GM12878 (cell line): ENCODE results near the gene SASH3. TPM values are rescaled to one million over a fixed set of nuclear protein-coding genes. Genes with fewer than 3 reads are reported as not detected.

Source experiments
- CBX3 ChIP-seq: fragments of 200-600 bp; sonication (generic); IDR thresholded peaks from 2 replicates; pipeline ENCODE4 v1.6.1; 2016; ENCODE audit warnings: low read depth, borderline replicate concordance
- CHD1 ChIP-seq: IDR thresholded peaks from 2 replicates; pipeline ENCODE4 v1.6.1; 2012; ENCODE audit warnings: low read depth, low read length, improper control_type of control experiment
- CHD2 ChIP-seq: IDR thresholded peaks from 2 replicates; pipeline ENCODE4 v1.6.1; 2011; ENCODE audit warnings: low read depth, low read length, improper control_type of control experiment, borderline replicate concordance
- CREB1 ChIP-seq: IDR thresholded peaks from 2 replicates; pipeline ENCODE4 v1.6.1; 2012; ENCODE audit warnings: low read depth, mild to moderate bottlenecking, inconsistent platforms
- CREM ChIP-seq: IDR thresholded peaks from 2 replicates; pipeline ENCODE4 v1.6.1; 2014; ENCODE audit warnings: antibody characterized with exemption, low read depth
- DPF2 ChIP-seq: fragments of 450-650 bp; IDR thresholded peaks from 2 replicates; pipeline ENCODE4 v1.6.1; 2017; ENCODE audit warnings: mild to moderate bottlenecking
- MEF2B ChIP-seq: fragments of 450-650 bp; IDR thresholded peaks from 2 replicates; pipeline ENCODE4 v1.6.1; 2018; ENCODE audit warnings: mild to moderate bottlenecking, moderate library complexity; ENCODE audit not compliant: partially characterized antibody, poor library complexity, severe bottlenecking
- MXI1 ChIP-seq: fragments of 150-350 bp; IDR thresholded peaks from 2 replicates; pipeline ENCODE4 v1.6.1; 2011; ENCODE audit warnings: low read depth, mild to moderate bottlenecking, inconsistent platforms, low read length, improper control_type of control experiment
- POLR2A ChIP-seq: IDR thresholded peaks from 2 replicates; pipeline ENCODE4 v1.6.1; 2011; ENCODE audit warnings: low read depth, mild to moderate bottlenecking, low read length
- POLR2AphosphoS5 ChIP-seq: IDR thresholded peaks from 2 replicates; pipeline ENCODE4 v1.6.1; 2011; ENCODE audit warnings: mild to moderate bottlenecking, low read length, inconsistent platforms
- RUNX3 ChIP-seq: IDR thresholded peaks from 2 replicates; pipeline ENCODE4 v1.6.1; 2012; ENCODE audit warnings: low read length, inconsistent platforms
- SP1 ChIP-seq: IDR thresholded peaks from one replicate; pipeline ENCODE4 v1.6.1; 2011; ENCODE audit warnings: low read depth, low read length
- TAF1 ChIP-seq: IDR thresholded peaks from 2 replicates; pipeline ENCODE4 v1.6.1; 2011; ENCODE audit warnings: mild to moderate bottlenecking, low read depth, low read length, borderline replicate concordance
- TCF12 ChIP-seq: IDR thresholded peaks from 2 replicates; pipeline ENCODE4 v1.6.1; 2011; ENCODE audit warnings: low read depth, mild to moderate bottlenecking, low read length
- TCF3 ChIP-seq: IDR thresholded peaks from 2 replicates; pipeline ENCODE4 v1.6.1; 2012; ENCODE audit warnings: low read depth, mild to moderate bottlenecking, low read length, borderline replicate concordance; ENCODE audit not compliant: insufficient read depth
- YY1 ChIP-seq: IDR thresholded peaks from 2 replicates; pipeline ENCODE4 v1.6.1; 2011; ENCODE audit warnings: low read depth, mild to moderate bottlenecking, low read length
- ZNF217 ChIP-seq: fragments of 450-650 bp; IDR thresholded peaks from 2 replicates; pipeline ENCODE4 v1.6.1; 2017; ENCODE audit warnings: antibody characterized with exemption, mild to moderate bottlenecking
- polyA plus RNA-seq, 11 experiments: library from polyadenylated mRNA; depleted of rRNA in 4 of 11; unstranded in 6 of 11; stranded (reverse) in 5 of 11; fragments of >200 nt; fragmentation: Nextera tagmentation in 4 of 11; fragmentation: Illumina TruSeq in 1 of 11; extraction: Ambion mirVana in 4 of 11; extraction: Trizol in 1 of 11; gene quantifications; 1 replicate in 1 of 11; 2 replicates in 10 of 11; pipeline versions ENCODE4 v1.2.1 to v1.2.3, GENCODE V29; 2011 to 2016; ENCODE audit warnings: inconsistent platforms in 2 of 11, missing spikeins in 2 of 11, low read depth in 1 of 11
- total RNA-seq, 4 experiments: library from RNA; depleted of rRNA in 3 of 4; stranded (reverse); fragments of >200 nt in 3 of 4; fragmentation: Illumina TruSeq in 1 of 4; extraction: Trizol in 1 of 4; gene quantifications; 2 replicates each; pipeline versions ENCODE4 v1.2.1 to v1.2.3, GENCODE V29; 2013 to 2021
- TF ChIP-seq, protein P1 (sequence below): fragments of 450-650 bp; IDR thresholded peaks from 2 replicates; pipeline ENCODE4 v1.6.1; 2016; ENCODE audit warnings: mild to moderate bottlenecking
- TF ChIP-seq, protein P2 (sequence below): IDR thresholded peaks from 2 replicates; pipeline ENCODE4 v1.6.1; 2011; ENCODE audit warnings: low read depth, mild to moderate bottlenecking, low read length, moderate library complexity, borderline replicate concordance; ENCODE audit errors: extremely low read depth
- TF ChIP-seq, protein P3 (sequence below): fragments of 450-650 bp; IDR thresholded peaks from 2 replicates; pipeline ENCODE4 v1.6.1; 2014; ENCODE audit warnings: mild to moderate bottlenecking
- TF ChIP-seq, protein P4 (sequence below): fragments of 450-650 bp; IDR thresholded peaks from 2 replicates; pipeline ENCODE4 v1.6.1; 2018; ENCODE audit warnings: mild to moderate bottlenecking, low read depth, moderate library complexity; ENCODE audit not compliant: partially characterized antibody
- TF ChIP-seq, protein P5 (sequence below): fragments of 450-650 bp; IDR thresholded peaks from 2 replicates; pipeline ENCODE4 v1.6.1; 2017; ENCODE audit warnings: mild to moderate bottlenecking, low read depth, inconsistent platforms; ENCODE audit not compliant: poor library complexity, severe bottlenecking
- TF ChIP-seq, protein P6 (sequence below): IDR thresholded peaks from 2 replicates; pipeline ENCODE4 v1.6.1; 2012; ENCODE audit warnings: low read depth, low read length, improper control_type of control experiment

Gene SASH3
- total and polyA plus RNA-seq, 10 of the 15 experiments (the other 5 are each of a cell fraction or from before 2014, with no cell fraction given) = 23.1 to 233 (median 160) TPM

DNA sequence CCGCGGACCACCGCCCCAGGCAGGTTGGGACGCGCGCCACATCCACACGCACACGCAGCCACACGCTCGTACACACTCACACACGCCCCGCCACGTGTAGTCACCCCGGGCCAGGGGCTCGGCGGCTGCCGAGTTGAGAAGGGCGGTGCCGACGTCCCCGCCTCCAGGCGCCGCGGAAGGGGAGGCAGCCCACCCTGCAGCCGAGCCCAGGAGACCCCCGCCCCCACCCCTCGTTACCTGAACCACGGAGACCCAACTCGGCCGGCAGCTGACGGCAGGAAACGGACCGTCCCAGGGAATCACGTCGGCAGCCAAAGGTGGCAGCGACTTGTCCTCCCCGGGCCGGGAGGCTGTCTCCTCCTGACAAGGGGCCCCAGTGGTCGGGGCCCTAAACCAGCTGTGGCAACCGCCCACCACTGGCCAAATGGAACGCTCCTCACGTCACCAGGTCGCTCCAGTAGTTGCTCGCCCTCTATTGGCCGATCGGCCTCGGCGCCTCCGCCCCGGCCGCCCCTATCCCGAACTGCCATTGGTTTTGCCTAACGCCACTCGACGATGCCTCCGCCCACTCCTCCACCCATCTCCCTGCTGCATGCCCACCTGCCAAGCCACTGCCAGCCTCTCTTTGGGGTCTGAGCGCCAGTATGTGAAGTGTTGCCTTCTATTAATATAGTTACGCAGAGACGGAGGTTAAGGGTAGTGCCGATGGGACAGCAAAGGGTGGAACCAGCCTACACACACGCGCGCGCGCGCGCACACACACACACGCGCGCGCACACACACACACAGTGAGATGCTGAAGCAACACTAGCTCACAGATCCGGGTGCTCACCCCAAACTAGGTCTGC, 63.9 kb downstream of the SASH3 start, which contains the start of gene ZDHHC9 (continued):
- TF ChIP-seq TAF1 = no peak
- TF ChIP-seq TCF3 = 0 out of 2 replicates have a peak, but pooled peaks have one; percentile 17
- TF ChIP-seq CREM = 0 out of 2 replicates have a peak, but pooled peaks have one; percentile 46
- no peak for TF ChIP-seq MEF2B
- peak; percentile 85 for TF ChIP-seq CREB1
- TF ChIP-seq CHD1 = 0 out of 2 replicates have a peak, but pooled peaks have one; percentile 39
- TF ChIP-seq CHD2 = peak; percentile 80
- TF ChIP-seq POLR2AphosphoS5 = peak; percentile 27; the same call in 1 of the 2 replicates
- TF ChIP-seq POLR2A = peak; percentile 68
- TF ChIP-seq SP1 = peak; percentile 91
- TF ChIP-seq, protein P1, sequence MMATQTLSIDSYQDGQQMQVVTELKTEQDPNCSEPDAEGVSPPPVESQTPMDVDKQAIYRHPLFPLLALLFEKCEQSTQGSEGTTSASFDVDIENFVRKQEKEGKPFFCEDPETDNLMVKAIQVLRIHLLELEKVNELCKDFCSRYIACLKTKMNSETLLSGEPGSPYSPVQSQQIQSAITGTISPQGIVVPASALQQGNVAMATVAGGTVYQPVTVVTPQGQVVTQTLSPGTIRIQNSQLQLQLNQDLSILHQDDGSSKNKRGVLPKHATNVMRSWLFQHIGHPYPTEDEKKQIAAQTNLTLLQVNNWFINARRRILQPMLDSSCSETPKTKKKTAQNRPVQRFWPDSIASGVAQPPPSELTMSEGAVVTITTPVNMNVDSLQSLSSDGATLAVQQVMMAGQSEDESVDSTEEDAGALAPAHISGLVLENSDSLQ = peak; percentile 98
- 0 out of 2 replicates have a peak, but pooled peaks have one; percentile 11 for TF ChIP-seq TCF12
- TF ChIP-seq, protein P2, sequence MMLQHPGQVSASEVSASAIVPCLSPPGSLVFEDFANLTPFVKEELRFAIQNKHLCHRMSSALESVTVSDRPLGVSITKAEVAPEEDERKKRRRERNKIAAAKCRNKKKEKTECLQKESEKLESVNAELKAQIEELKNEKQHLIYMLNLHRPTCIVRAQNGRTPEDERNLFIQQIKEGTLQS = no peak
- TF ChIP-seq, protein P3, sequence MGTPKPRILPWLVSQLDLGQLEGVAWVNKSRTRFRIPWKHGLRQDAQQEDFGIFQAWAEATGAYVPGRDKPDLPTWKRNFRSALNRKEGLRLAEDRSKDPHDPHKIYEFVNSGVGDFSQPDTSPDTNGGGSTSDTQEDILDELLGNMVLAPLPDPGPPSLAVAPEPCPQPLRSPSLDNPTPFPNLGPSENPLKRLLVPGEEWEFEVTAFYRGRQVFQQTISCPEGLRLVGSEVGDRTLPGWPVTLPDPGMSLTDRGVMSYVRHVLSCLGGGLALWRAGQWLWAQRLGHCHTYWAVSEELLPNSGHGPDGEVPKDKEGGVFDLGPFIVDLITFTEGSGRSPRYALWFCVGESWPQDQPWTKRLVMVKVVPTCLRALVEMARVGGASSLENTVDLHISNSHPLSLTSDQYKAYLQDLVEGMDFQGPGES = peak; percentile 27; the same call in 1 of the 2 replicates
- peak; percentile 59 for TF ChIP-seq DPF2
- TF ChIP-seq MXI1 = peak; percentile 46; the same call in 1 of the 2 replicates
- TF ChIP-seq, protein P4, sequence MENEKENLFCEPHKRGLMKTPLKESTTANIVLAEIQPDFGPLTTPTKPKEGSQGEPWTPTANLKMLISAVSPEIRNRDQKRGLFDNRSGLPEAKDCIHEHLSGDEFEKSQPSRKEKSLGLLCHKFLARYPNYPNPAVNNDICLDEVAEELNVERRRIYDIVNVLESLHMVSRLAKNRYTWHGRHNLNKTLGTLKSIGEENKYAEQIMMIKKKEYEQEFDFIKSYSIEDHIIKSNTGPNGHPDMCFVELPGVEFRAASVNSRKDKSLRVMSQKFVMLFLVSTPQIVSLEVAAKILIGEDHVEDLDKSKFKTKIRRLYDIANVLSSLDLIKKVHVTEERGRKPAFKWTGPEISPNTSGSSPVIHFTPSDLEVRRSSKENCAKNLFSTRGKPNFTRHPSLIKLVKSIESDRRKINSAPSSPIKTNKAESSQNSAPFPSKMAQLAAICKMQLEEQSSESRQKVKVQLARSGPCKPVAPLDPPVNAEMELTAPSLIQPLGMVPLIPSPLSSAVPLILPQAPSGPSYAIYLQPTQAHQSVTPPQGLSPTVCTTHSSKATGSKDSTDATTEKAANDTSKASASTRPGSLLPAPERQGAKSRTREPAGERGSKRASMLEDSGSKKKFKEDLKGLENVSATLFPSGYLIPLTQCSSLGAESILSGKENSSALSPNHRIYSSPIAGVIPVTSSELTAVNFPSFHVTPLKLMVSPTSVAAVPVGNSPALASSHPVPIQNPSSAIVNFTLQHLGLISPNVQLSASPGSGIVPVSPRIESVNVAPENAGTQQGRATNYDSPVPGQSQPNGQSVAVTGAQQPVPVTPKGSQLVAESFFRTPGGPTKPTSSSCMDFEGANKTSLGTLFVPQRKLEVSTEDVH = no peak
- TF ChIP-seq RUNX3 = 0 out of 2 replicates have a peak, but pooled peaks have one; percentile 19
- TF ChIP-seq, protein P5, sequence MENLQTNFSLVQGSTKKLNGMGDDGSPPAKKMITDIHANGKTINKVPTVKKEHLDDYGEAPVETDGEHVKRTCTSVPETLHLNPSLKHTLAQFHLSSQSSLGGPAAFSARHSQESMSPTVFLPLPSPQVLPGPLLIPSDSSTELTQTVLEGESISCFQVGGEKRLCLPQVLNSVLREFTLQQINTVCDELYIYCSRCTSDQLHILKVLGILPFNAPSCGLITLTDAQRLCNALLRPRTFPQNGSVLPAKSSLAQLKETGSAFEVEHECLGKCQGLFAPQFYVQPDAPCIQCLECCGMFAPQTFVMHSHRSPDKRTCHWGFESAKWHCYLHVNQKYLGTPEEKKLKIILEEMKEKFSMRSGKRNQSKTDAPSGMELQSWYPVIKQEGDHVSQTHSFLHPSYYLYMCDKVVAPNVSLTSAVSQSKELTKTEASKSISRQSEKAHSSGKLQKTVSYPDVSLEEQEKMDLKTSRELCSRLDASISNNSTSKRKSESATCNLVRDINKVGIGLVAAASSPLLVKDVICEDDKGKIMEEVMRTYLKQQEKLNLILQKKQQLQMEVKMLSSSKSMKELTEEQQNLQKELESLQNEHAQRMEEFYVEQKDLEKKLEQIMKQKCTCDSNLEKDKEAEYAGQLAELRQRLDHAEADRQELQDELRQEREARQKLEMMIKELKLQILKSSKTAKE = no peak
- TF ChIP-seq, protein P6, sequence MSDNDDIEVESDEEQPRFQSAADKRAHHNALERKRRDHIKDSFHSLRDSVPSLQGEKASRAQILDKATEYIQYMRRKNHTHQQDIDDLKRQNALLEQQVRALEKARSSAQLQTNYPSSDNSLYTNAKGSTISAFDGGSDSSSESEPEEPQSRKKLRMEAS = peak; percentile 50; the same call in 1 of the 2 replicates
- TF ChIP-seq YY1 = no peak
- no peak for TF ChIP-seq CBX3
- TF ChIP-seq ZNF217 = no peak
